K562 (cell line): Measurements from ENCODE around the gene DOK7. TPM values are rescaled to one million over a fixed set of nuclear protein-coding genes. Genes with fewer than 3 reads are reported as not detected.

Source experiments
- ATAC-seq: fragments of 200-7000 bp; cut with Tn5 transposase; 3 replicates; pipeline ENCODE4 v1.9.1; 2020; ENCODE audit warnings: moderate library complexity
- BruUV-seq: library from RNA; stranded (reverse); fragments of 400-500 nt; replicated peaks from 2 replicates; lab custom pipeline; 2021; lab: Mats Ljungman, UMichigan
- CTCF ChIA-PET: fragments of 300-600 bp; formaldehyde crosslinking; extraction: SDS; loops from one replicate; lab custom pipeline; 2021; ENCODE audit warnings: low intra/inter-chr PET ratio; lab: Yijun Ruan, JAX
- POLR2A ChIA-PET: fragments of 300-600, 350-650 bp; sonication (Branson Sonifier 250); formaldehyde crosslinking; extraction: SDS; loops from one replicate; lab custom pipeline; 2021; ENCODE audit warnings: antibody characterized with exemption, inconsistent platforms; lab: Yijun Ruan, JAX
- DNase-seq, 4 experiments: peaks; one replicate each; pipeline versions ENCODE4 v3.0.0 to v3.0.0-alpha.2; 2011 to 2018; ENCODE audit warnings: low spot score in 3 of 4, mixed read lengths in 3 of 4; ENCODE audit errors: extremely low read depth in 1 of 4
- FAIRE-seq: peaks from 2 replicates; lab custom pipeline; 2011; peaks lifted over from hg19 to GRCh38; lab: Jason Lieb, UNC
- H2AFZ ChIP-seq: 2 replicates; pipeline ENCODE4 v1.6.0; 2011; ENCODE audit warnings: low read depth, low read length, control low read depth, inconsistent platforms
- H3K27ac ChIP-seq: fragments of 200-600 bp; 3 replicates; pipeline ENCODE4 v1.8.0; 2011; ENCODE audit warnings: low read depth, mild to moderate bottlenecking, control low read depth, inconsistent platforms, low read length, moderate library complexity, mixed read lengths; ENCODE audit errors: extremely low read depth
- H3K27me3 ChIP-seq, 2 experiments: fragments of 300-600 bp in 1 of 2; 2 replicates in 1 of 2; 3 replicates in 1 of 2; pipeline versions ENCODE4 v1.6.0 to v1.8.0; 2011; ENCODE audit warnings: inconsistent platforms in 2 of 2, low read length in 2 of 2, mild to moderate bottlenecking in 1 of 2, mixed read lengths in 1 of 2, moderate library complexity in 1 of 2; ENCODE audit not compliant: control insufficient read depth in 2 of 2, insufficient read depth in 2 of 2
- H3K36me3 ChIP-seq: fragments of 300-600 bp; 3 replicates; pipeline ENCODE4 v1.8.0; 2011; ENCODE audit warnings: mild to moderate bottlenecking, low read length, inconsistent platforms; ENCODE audit not compliant: control insufficient read depth, insufficient read depth
- H3K4me1 ChIP-seq, 2 experiments: fragments of 200-600 bp in 1 of 2; replicated peaks in 1 of 2; 2 replicates in 1 of 2; 3 replicates in 1 of 2; pipeline versions ENCODE4 v1.5.1 to v1.8.0; 2011; ENCODE audit warnings: inconsistent platforms in 2 of 2, low read length in 2 of 2, mild to moderate bottlenecking in 1 of 2, mixed read lengths in 1 of 2, moderate library complexity in 1 of 2; ENCODE audit not compliant: control insufficient read depth in 2 of 2, insufficient read depth in 2 of 2
- H3K4me2 ChIP-seq: 2 replicates; pipeline ENCODE4 v1.6.1; 2011; ENCODE audit warnings: low read length, control low read depth, inconsistent platforms, mixed read lengths; ENCODE audit not compliant: insufficient read depth
- H3K4me3 ChIP-seq: fragments of 200-600 bp; sonication (generic), shearing (Covaris generic); 2 replicates; pipeline ENCODE4 v1.5.1; 2016; ENCODE audit warnings: control low read depth, inconsistent platforms
- H3K79me2 ChIP-seq: fragments of 200-600 bp; 3 replicates; pipeline ENCODE4 v1.8.0; 2011; ENCODE audit warnings: low read length, inconsistent platforms; ENCODE audit not compliant: control insufficient read depth, insufficient read depth
- H3K9ac ChIP-seq, 2 experiments: 2 replicates each; pipeline versions ENCODE4 v1.6.0 to v1.6.1; 2011; ENCODE audit warnings: low read depth in 2 of 2, low read length in 2 of 2, control low read depth in 1 of 2, inconsistent platforms in 1 of 2, mild to moderate bottlenecking in 1 of 2, mixed read lengths in 1 of 2; ENCODE audit not compliant: insufficient read depth in 1 of 2
- H3K9me1 ChIP-seq: one replicate; pipeline ENCODE4 v1.6.0; 2011; ENCODE audit warnings: inconsistent platforms, mild to moderate bottlenecking, low read length, moderate library complexity; ENCODE audit not compliant: control insufficient read depth, insufficient read depth
- H3K9me3 ChIP-seq: replicated peaks from 2 replicates; pipeline ENCODE4 v1.5.1; 2011; ENCODE audit warnings: low read depth, low read length, inconsistent platforms; ENCODE audit not compliant: control insufficient read depth, insufficient read depth
- H4K20me1 ChIP-seq: replicated peaks from 2 replicates; pipeline ENCODE4 v1.6.1; 2011; ENCODE audit warnings: low read length, inconsistent platforms, mixed read lengths; ENCODE audit not compliant: control insufficient read depth, insufficient read depth
- ARID3B ChIP-seq: fragments of 250-450 bp; sonication (Bioruptor Pico); IDR thresholded peaks from 2 replicates; pipeline ENCODE4 v1.4.0; 2020; ENCODE audit warnings: borderline replicate concordance
- ELF4 ChIP-seq: fragments of 450-650 bp; formaldehyde crosslinking; IDR thresholded peaks from 2 replicates; pipeline ENCODE4 v1.4.0; 2022; ENCODE audit warnings: missing genetic modification characterization
- ETS1 ChIP-seq: conservative IDR thresholded peaks from 2 replicates; pipeline ENCODE4 v1.6.1; 2011; ENCODE audit warnings: low read depth, mild to moderate bottlenecking, low read length; ENCODE audit not compliant: control insufficient read depth
- MLLT1 ChIP-seq, 2 experiments: fragments of 450-650 bp; IDR thresholded peaks; 2 replicates each; pipeline ENCODE4 v1.6.1; 2016
- NFATC3 ChIP-seq: fragments of 450-650 bp; IDR thresholded peaks from 2 replicates; pipeline ENCODE4 v1.6.1; 2017; ENCODE audit warnings: mild to moderate bottlenecking
- PCBP2 ChIP-seq: fragments of 200-400 bp; formaldehyde crosslinking; IDR thresholded peaks from 2 replicates; pipeline ENCODE4 v1.6.1; 2018; ENCODE audit warnings: low read length, low read depth, mild to moderate bottlenecking, moderate library complexity; ENCODE audit not compliant: poor library complexity, severe bottlenecking
- SIN3B ChIP-seq: fragments of 450-650 bp; IDR thresholded peaks from 2 replicates; pipeline ENCODE4 v1.6.1; 2017; ENCODE audit warnings: low read depth, mild to moderate bottlenecking, moderate library complexity
- TAF9B ChIP-seq: fragments of 450-650 bp; IDR thresholded peaks from 2 replicates; pipeline ENCODE4 v1.6.1; 2018; ENCODE audit warnings: mild to moderate bottlenecking; ENCODE audit not compliant: partially characterized antibody
- TOE1 ChIP-seq, 2 experiments: fragments of 450-650 bp in 1 of 2; sonication (generic) in 1 of 2; formaldehyde crosslinking in 1 of 2; IDR thresholded peaks; 2 replicates each; pipeline versions ENCODE4 v1.7.1 to v1.8.0; 2016 to 2022; ENCODE audit warnings: borderline replicate concordance in 2 of 2, mild to moderate bottlenecking in 2 of 2, antibody characterized with exemption in 1 of 2, inconsistent platforms in 1 of 2, low read depth in 1 of 2, missing genetic modification reagents in 1 of 2, moderate library complexity in 1 of 2
- ZC3H8 ChIP-seq: fragments of 450-650 bp; IDR thresholded peaks from 2 replicates; pipeline ENCODE4 v1.6.1; 2017
- WGBS: fragments of 100-300 bp; shearing (Covaris generic); methylation state at CpG from one replicate; pipeline ENCODE4 v1.1.6; 2016; ENCODE audit warnings: low coverage, mixed read lengths; ENCODE audit not compliant: insufficient coverage; ENCODE audit errors: missing lambda C conversion rate; 5-methylcytosine and 5-hydroxymethylcytosine counted together
- in situ Hi-C: fragments of 300-500 bp; cut with MboI; formaldehyde crosslinking; loops from 4 replicates; pipeline ENCODE4 v1.15.0; 2018; ENCODE audit warnings: inconsistent platforms, mixed read lengths
- intact Hi-C: fragments of 100-400 bp; cut with micrococcal nuclease; formaldehyde crosslinking; loops from 2 replicates; pipeline ENCODE4 v1.14.2; 2022
- polyA plus RNA-seq, 8 experiments: library from polyadenylated mRNA; depleted of rRNA in 4 of 8; stranded (reverse) in 5 of 8; unstranded in 3 of 8; fragments of >200 nt; fragmentation: Nextera tagmentation in 2 of 8; fragmentation: Illumina TruSeq in 1 of 8; extraction: Ambion mirVana in 2 of 8; extraction: Trizol in 1 of 8; gene quantifications; 2 replicates each; pipeline versions ENCODE4 v1.2.1 to v1.2.3, GENCODE V29; 2011 to 2014; ENCODE audit warnings: inconsistent platforms in 1 of 8, missing spikeins in 1 of 8
- total RNA-seq, 7 experiments: library from RNA; depleted of rRNA in 6 of 7; stranded (reverse); fragments of >200 nt in 6 of 7; fragmentation: Illumina TruSeq in 2 of 7; extraction: Trizol in 2 of 7; gene quantifications; 2 replicates each; pipeline versions ENCODE4 v1.2.1 to v1.2.3, GENCODE V29; 2011 to 2021; ENCODE audit warnings: low replicate concordance in 1 of 7

DOK7 gene
- total and polyA plus RNA-seq, 9 of the 15 experiments (the other 6 are each of a cell fraction or from before 2014, with no cell fraction given): not detected

GRCh38 chr4:3432381-3432790 is 30.7 kb upstream of the DOK7 start:
- TF ChIP-seq MLLT1 (IDR thresholded peaks at IDR 0.05): no peak
- no peak for TF ChIP-seq TAF9B
- TF ChIP-seq ELF4 (CRISPR knock-in tag): no peak
- no peak for TF ChIP-seq SIN3B
- no peak for TF ChIP-seq PCBP2
- no peak for TF ChIP-seq ETS1
- TF ChIP-seq NFATC3: no peak
- TF ChIP-seq TOE1 (IDR thresholded peaks at IDR 0.05; ENCODE audit: borderline replicate concordance): no peak
- TF ChIP-seq TOE1 (CRISPR knock-in tag; IDR thresholded peaks at IDR 0.05; ENCODE audit: borderline replicate concordance, low read depth): no peak
- no peak for TF ChIP-seq ZC3H8
- TF ChIP-seq ARID3B (CRISPR knock-in tag): no peak
- Histone ChIP-seq H3K36me3 (no peaks in the 10 kb centered on the region), H3K79me2 (no peaks in the 10 kb centered on the region), H3K27ac (no peak overlapping the region), H3K27me3 (peaks cover 0 to 21% of the 10 kb centered on the region in 2 experiments; a peak in 2 of 5 replicates), H3K9me1 (no peaks in the 10 kb centered on the region), H3K9me3 (no peaks in the 10 kb centered on the region), H4K20me1 (peaks cover 12% of the 10 kb centered on the region), H3K4me2 (no peak overlapping the region), H2AFZ (no peak overlapping the region), H3K4me3 (no peak overlapping the region), H3K9ac (no peak overlapping the region), H3K4me1 (peaks cover 0 to 38% of the 10 kb centered on the region in 2 experiments; a peak in 2 of 5 replicates)
- POLR2A ChIA-PET: interaction anchor here (0.6 to 1.0 kb wide), 3 partner anchors 9 to 44 kb away, joined by 3 to 4 read pairs (median 4); partner anchors contain the start of gene HGFAC
- in situ Hi-C loops: no loop called here
- no TSS peak for BruUV-seq
- CTCF ChIA-PET: no interaction called here
- DNase-seq: no peak
- ATAC-seq: no peak
- 33% methylated on average over 16 of the region's 16 CpGs for WGBS
- intact Hi-C loops: no loop called here
- no peak for FAIRE-seq
